Skeletal muscle tissue (tissue), 4 donors: ENCODE data around the gene USP33. TPM values are rescaled to one million over a fixed set of nuclear protein-coding genes. Genes with fewer than 3 reads are reported as not detected.
"Not testable (repeated sequence)": the region's sequence is repeated elsewhere in the genome, so short reads cannot be mapped to it uniquely, and the experiment has no call there.

ENCODE experiments used
- H3K27ac ChIP-seq: one replicate; pipeline ENCODE4 v1.7.0; 2013; ENCODE audit warnings: mild to moderate bottlenecking, low read depth, low read length, inconsistent platforms
- H3K27me3 ChIP-seq, 3 donors: one replicate each; pipeline ENCODE4 v1.7.0; 2013; ENCODE audit warnings: low read length in 3 of 3; ENCODE audit not compliant: control insufficient read depth in 3 of 3, insufficient read depth in 3 of 3
- H3K36me3 ChIP-seq, 3 donors: one replicate each; pipeline ENCODE4 v1.7.0; 2013; ENCODE audit warnings: low read length in 3 of 3; ENCODE audit not compliant: control insufficient read depth in 3 of 3, insufficient read depth in 3 of 3
- H3K4me1 ChIP-seq, 3 donors: one replicate each; pipeline ENCODE4 v1.7.0; 2013; ENCODE audit warnings: low read length in 3 of 3, mild to moderate bottlenecking in 3 of 3; ENCODE audit not compliant: control insufficient read depth in 3 of 3, insufficient read depth in 3 of 3
- H3K4me3 ChIP-seq, 3 donors: one replicate each; pipeline ENCODE4 v1.7.0; 2013; ENCODE audit warnings: low read length in 3 of 3
- H3K9ac ChIP-seq, 3 donors: one replicate each; pipeline ENCODE4 v1.7.0; 2013; ENCODE audit warnings: low read length in 3 of 3, mild to moderate bottlenecking in 3 of 3, moderate library complexity in 2 of 3, low read depth in 1 of 3
- H3K9me3 ChIP-seq, 3 donors: one replicate each; pipeline ENCODE4 v1.7.0; 2013; ENCODE audit warnings: low read length in 3 of 3; ENCODE audit not compliant: control insufficient read depth in 3 of 3
- total RNA-seq: library from RNA; depleted of rRNA; stranded (reverse); fragments of >200 nt; gene quantifications from one replicate; pipeline ENCODE4 v1.2.3, GENCODE V29; 2014
- donor health status: Osteomylitis.

Gene USP33
- total RNA-seq, result 79.9 TPM

DNA sequence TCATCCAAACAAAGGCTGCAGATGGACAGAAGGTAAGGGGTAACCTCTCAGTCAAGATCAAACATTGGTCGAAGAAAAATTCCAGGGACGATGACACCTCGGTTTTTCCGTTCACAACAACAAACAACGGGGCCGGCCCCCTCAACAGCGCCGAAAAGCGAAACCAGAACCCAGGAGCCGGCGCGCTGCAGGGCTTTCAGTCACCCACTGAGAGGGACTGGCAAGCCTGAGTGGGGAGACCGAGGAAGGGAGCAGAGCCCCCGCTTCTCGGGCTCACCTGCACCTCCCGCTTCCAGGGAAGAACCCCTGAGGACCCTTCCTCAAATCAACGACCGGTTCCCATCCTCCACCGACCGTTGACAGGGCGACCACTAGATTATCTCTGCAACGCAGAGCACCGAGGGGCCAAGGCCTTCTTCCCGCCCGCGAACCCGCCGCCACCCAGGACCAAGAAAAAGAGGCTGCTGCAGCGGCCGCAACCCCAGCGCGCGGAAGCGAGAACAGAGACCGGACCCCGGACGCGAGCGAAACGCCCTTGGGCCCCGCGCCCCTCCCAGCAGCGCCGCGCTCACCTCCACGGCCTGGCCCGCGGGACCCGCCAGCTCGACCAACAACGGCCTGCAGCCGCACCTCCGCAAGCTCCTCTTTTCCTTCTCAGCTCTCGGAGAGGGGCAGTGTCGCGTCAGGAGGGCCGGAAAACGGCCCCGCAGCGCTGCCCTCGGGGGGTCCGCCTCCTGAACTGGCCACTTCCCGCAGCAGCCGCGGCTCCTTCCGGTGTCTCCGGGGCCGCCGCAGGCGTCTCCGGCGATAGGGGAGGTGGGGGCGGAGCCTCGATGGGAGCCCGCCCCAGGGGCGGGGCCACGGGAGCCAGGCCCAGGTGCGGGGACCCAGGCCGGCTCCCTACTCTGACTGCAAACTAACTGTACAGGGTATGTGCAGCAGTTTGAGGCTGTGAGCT lies at the start of gene USP33:
Gene USP33 (minus strand): TSS at position 782 of the 958 bp plus-strand sequence. CDS start 18,155 bp downstream, outside the sequence.
- H3K27me3 ChIP-seq, result no peaks in the 10 kb centered on the region
- H3K36me3 ChIP-seq, result no peaks in the 10 kb centered on the region
- peak within 1 kb of the TSS; percentile 92 to 96 (median 96) for H3K4me3 ChIP-seq
- H3K9ac ChIP-seq, result peak within 1 kb of the TSS; percentile 90 to 95 (median 92)
- peak within 1 kb of the TSS; percentile 80 for H3K27ac ChIP-seq
- H3K4me1 ChIP-seq, result peaks cover 5 to 14% (median 9%) of the 10 kb centered on the region in 3 donors
- H3K9me3 ChIP-seq, result no peaks in the 10 kb centered on the region

DNA sequence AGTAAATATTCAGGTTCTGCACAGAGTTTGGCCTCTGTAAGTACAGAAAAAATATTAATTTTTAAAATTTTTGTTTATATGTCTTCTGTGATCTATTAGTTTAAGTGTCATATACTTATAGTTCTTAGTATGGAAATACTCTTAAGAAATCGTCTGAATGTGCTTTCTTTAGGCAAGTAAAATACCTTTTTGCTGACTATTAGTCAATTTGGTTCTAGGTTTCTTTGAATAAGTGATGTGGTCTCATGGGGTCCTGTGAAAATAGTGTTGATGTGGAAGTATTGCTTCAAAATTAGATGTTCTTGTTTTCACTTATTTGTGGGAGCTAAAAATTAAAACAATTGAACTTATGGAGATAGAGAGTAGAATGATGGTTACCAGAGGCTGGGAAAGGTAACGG lies 43.7 kb upstream of the USP33 start:
- H3K27ac ChIP-seq, result no peak overlapping the region
- no peak overlapping the region for H3K9ac ChIP-seq
- no peaks in the 10 kb centered on the region for H3K27me3 ChIP-seq
- no peaks in the 10 kb centered on the region for H3K9me3 ChIP-seq
- H3K4me1 ChIP-seq, result no peaks in the 10 kb centered on the region
- H3K4me3 ChIP-seq, result no peak overlapping the region
- peaks cover 4 to 21% (median 14%) of the 10 kb centered on the region in 3 donors for H3K36me3 ChIP-seq

- H3K4me1 ChIP-seq, result no peaks in the 10 kb centered on the region
- H3K4me3 ChIP-seq, result no peak overlapping the region
- H3K27ac ChIP-seq, result no peak overlapping the region
- no peak overlapping the region for H3K9ac ChIP-seq
- no peaks in the 10 kb centered on the region for H3K27me3 ChIP-seq
- no peaks in the 10 kb centered on the region for H3K9me3 ChIP-seq
- peaks cover 0 to 14% (median 6%) of the 10 kb centered on the region in 3 donors for H3K36me3 ChIP-seq
These were observed 42.4 kb upstream of the USP33 start for GRCh38 chr1:77802026-77802425.

- Histone ChIP-seq H3K36me3 (peaks cover 0 to 8% (median 0%) of the 10 kb centered on the region in 3 donors), H3K9ac (no peak overlapping the region), H3K4me1 (no peaks in the 10 kb centered on the region), H3K4me3 (no peak overlapping the region), H3K27me3 (no peaks in the 10 kb centered on the region), H3K27ac (no peak overlapping the region), H3K9me3 (no peaks in the 10 kb centered on the region)
These were observed 38.3 kb upstream of the USP33 start for GRCh38 chr1:77797991-77798390.

- Histone ChIP-seq H3K27ac (no peak overlapping the region), H3K27me3 (no peaks in the 10 kb centered on the region), H3K9me3 (no peaks in the 10 kb centered on the region), H3K4me3 (no peak overlapping the region), H3K9ac (no peak overlapping the region), H3K4me1 (no peaks in the 10 kb centered on the region), H3K36me3 (peaks cover 0 to 3% (median 0%) of the 10 kb centered on the region in 3 donors)
These were observed 37.2 kb upstream of the USP33 start for GRCh38 chr1:77796695-77797405.

DNA sequence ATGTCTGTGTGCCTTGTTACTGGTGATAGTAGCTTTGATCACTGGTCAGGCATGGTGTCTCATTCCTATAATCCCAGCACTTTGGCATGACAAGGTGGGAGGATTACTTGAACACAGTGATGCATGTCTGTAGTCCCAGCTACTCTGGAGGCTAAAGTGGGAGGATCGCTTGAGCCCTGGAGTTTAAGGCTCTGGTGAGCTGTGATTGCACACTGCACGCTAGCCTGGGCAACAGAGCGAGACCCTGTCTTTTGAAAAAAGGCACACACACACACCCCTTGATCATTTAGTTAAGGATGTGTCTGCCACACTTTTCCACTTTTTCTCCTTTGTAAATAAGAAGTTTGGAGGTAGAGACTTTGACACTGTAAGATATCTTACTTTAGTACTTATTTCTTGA lies 34.9 kb upstream of the USP33 start:
- H3K27ac ChIP-seq, result no peak overlapping the region
- H3K4me3 ChIP-seq, result no peak overlapping the region
- H3K9me3 ChIP-seq, result no peaks in the 10 kb centered on the region
- H3K27me3 ChIP-seq, result no peaks in the 10 kb centered on the region
- H3K9ac ChIP-seq, result no peak overlapping the region
- no peaks in the 10 kb centered on the region for H3K4me1 ChIP-seq
- peaks cover 1 to 3% (median 2%) of the 10 kb centered on the region in 3 donors for H3K36me3 ChIP-seq

GRCh38 chr1:77786093-77786741 lies 26.6 kb upstream of the USP33 start:
- not testable (repeated sequence) for H3K4me1 ChIP-seq, H3K9ac ChIP-seq, H3K4me3 ChIP-seq, H3K9me3 ChIP-seq, H3K27ac ChIP-seq, H3K27me3 ChIP-seq
- H3K36me3 ChIP-seq, result peaks cover 10 to 19% (median 15%) of the 10 kb centered on the region in 3 donors

DNA sequence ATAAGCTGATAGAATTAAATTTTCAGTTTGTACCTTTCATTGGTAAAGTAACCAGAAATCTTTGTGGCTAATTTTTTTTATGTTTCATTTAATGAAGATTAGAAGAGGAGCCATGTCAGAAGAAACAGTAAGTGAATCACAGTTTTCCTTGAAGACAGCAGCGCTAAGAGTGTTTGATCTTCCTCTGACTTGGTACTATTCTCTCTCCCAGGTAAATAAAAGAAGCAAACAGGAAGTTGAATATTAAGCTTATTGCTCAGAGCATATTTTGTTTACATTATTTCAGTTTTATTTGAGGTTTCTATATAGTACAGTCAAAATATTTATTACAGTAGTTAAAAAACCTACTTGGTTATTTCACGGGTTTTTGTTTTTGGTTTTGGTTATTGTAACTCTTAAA lies 23.5 kb upstream of the USP33 start:
- Histone ChIP-seq H3K27ac (no peak overlapping the region), H3K4me1 (peaks cover 0 to 4% (median 0%) of the 10 kb centered on the region in 3 donors), H3K4me3 (no peak overlapping the region), H3K9ac (no peak overlapping the region), H3K27me3 (no peaks in the 10 kb centered on the region), H3K36me3 (peaks cover 3 to 19% (median 6%) of the 10 kb centered on the region in 3 donors), H3K9me3 (no peaks in the 10 kb centered on the region)

GRCh38 chr1:77781683-77782082 lies 22.0 kb upstream of the USP33 start:
- peaks cover 2 to 14% (median 5%) of the 10 kb centered on the region in 3 donors for H3K36me3 ChIP-seq
- peaks cover 0 to 4% (median 0%) of the 10 kb centered on the region in 3 donors for H3K4me1 ChIP-seq
- H3K27me3 ChIP-seq, result no peaks in the 10 kb centered on the region
- no peaks in the 10 kb centered on the region for H3K9me3 ChIP-seq
- H3K27ac ChIP-seq, result no peak overlapping the region
- no peak overlapping the region for H3K4me3 ChIP-seq
- no peak overlapping the region for H3K9ac ChIP-seq
